Heart right ventricle (tissue), 16 donors: Measurements from ENCODE around the gene DBNDD2. TPM values are rescaled to one million over a fixed set of nuclear protein-coding genes. Genes with fewer than 3 reads are reported as not detected.
A peak's percentile ranks its signal among the peaks of the same experiment; 100 is the strongest.

Source experiments
- ATAC-seq, 8 donors: fragments of 200-7000 bp; cut with Tn5 transposase; one replicate each; pipeline ENCODE4 v1.9.1; 2020; ENCODE audit warnings: mild to moderate bottlenecking in 8 of 8, moderate library complexity in 8 of 8, moderate number of reproducible peaks in 1 of 8
- DNase-seq, 2 donors: peaks; one replicate each; pipeline ENCODE4 v3.0.0-alpha.2; 2020
- H3K27ac ChIP-seq, 10 donors: fragments of 200-600 bp; sonication (generic) in 2 of 10; one replicate each; pipeline versions ENCODE4 v1.5.0 to v1.8.0; 2020 to 2022; ENCODE audit warnings: mild to moderate bottlenecking in 3 of 10
- H3K27me3 ChIP-seq, 7 donors: fragments of 200-600 bp; one replicate each; pipeline ENCODE4 v1.8.0; 2021 to 2022; ENCODE audit warnings: mild to moderate bottlenecking in 2 of 7
- H3K36me3 ChIP-seq, 9 donors: fragments of 200-600 bp; sonication (generic) in 1 of 9; one replicate each; pipeline versions ENCODE4 v1.5.0 to v1.8.0; 2020 to 2022; ENCODE audit warnings: mild to moderate bottlenecking in 2 of 9
- H3K4me1 ChIP-seq, 9 donors: fragments of 200-600 bp; sonication (generic) in 1 of 9; one replicate each; pipeline versions ENCODE4 v1.5.0 to v1.8.0; 2020 to 2022; ENCODE audit warnings: mild to moderate bottlenecking in 4 of 9
- H3K4me3 ChIP-seq, 10 donors: fragments of 200-600 bp; sonication (generic) in 2 of 10; one replicate each; pipeline versions ENCODE4 v1.5.0 to v1.8.0; 2020 to 2022; ENCODE audit warnings: mild to moderate bottlenecking in 7 of 10, moderate library complexity in 2 of 10
- H3K9me3 ChIP-seq, 11 donors: fragments of 200-600 bp in 10 of 11; sonication (generic) in 2 of 11; one replicate each; pipeline versions ENCODE4 v1.5.0 to v1.8.0; 2013 to 2022; ENCODE audit warnings: mild to moderate bottlenecking in 2 of 11, control low read depth in 1 of 11, moderate library complexity in 1 of 11
- CTCF ChIP-seq, 9 donors: fragments of 200-600 bp; sonication (generic) in 2 of 9; IDR thresholded peaks; one replicate each; pipeline versions ENCODE4 v1.5.0 to v1.8.0; 2021 to 2022; ENCODE audit warnings: antibody characterized with exemption in 9 of 9, mild to moderate bottlenecking in 5 of 9, moderate library complexity in 1 of 9
- WGBS, 2 donors: extraction: QIAGEN DNeasy Blood & Tissue Kit; methylation state at CpG; one replicate each; pipeline ENCODE4 v1.1.7; 2013; ENCODE audit warnings: inconsistent platforms in 1 of 2; 5-methylcytosine and 5-hydroxymethylcytosine counted together
- intact Hi-C, 10 donors: fragments of 100-400 bp; cut with DNase I; formaldehyde crosslinking; loops; one replicate each; pipeline versions ENCODE4 v1.11.1 to v1.14.2; 2022
- microRNA-seq, 2 donors: library from miRNA; unstranded; fragments of <30 nt; microRNA quantifications; one replicate each; pipeline ENCODE4 v1.2.0, GENCODE V29; 2021
- polyA plus RNA-seq, 2 donors: library from polyadenylated mRNA; stranded (reverse); fragments of 200-250 nt; gene quantifications; one replicate each; pipeline ENCODE4 v1.2.3, GENCODE V29; 2013
- total RNA-seq, 10 donors: library from RNA; stranded (reverse); fragmentation: NEBNext Ultra II Directional in 3 of 10; extraction: Animal tissue kit (Norgen Biotek cat#: 25700) in 3 of 10; gene quantifications; one replicate each; pipeline versions ENCODE4 v1.2.1 to v1.2.4, GENCODE V29; 2021 to 2023
- donor health status: Arrhythmogenic right ventricular cardiomyopathy.
- donor health status: ischemic (EF 13 %, LVEDD 7.1; RV severe dilation, severe dysfunction).
- donor health status: healthy with polysubstance abuse.
- donor health status: DM: no; HTN: yes; CAD: no.
- donor health status: DM: no; HTN: no; CAD: no.
- donor health status: ischemic (EF 25% LVEDD 6.9; RV normal size, moderate dysfunction).
- donor health status: ischemic (EF 25% LVEDD 5.7; RV mildly dilated, moderate dysfunction).
- donor health status: healthy.
- donor health status: DM: yes; HTN: yes; CAD: no.
- donor health status: Ischemic cardiomyopathy.
- donor health status: ischemic (EF 35%, LVEDD 5.7; RV mildly dilated, moderate dysfunction).
- donor health status: nonischemic (EF 11% LVEDD 7.7; RV severe dilation, severe dysfunction).
- donor health status: DM: yes; HTN: yes; CAD: no.
- donor health status: PGD.
- donor health status: ischemic (EF 29% LVEDD 5.4; RV normal size, mild dysfunction).
- donor health status: nonischemic (EF 23%, LVEDD 6.1; RV moderate dilation, normal function).

DBNDD2 gene
- total and polyA plus RNA-seq, 12 donors: 284 to 676 (median 343) TPM

DNA sequence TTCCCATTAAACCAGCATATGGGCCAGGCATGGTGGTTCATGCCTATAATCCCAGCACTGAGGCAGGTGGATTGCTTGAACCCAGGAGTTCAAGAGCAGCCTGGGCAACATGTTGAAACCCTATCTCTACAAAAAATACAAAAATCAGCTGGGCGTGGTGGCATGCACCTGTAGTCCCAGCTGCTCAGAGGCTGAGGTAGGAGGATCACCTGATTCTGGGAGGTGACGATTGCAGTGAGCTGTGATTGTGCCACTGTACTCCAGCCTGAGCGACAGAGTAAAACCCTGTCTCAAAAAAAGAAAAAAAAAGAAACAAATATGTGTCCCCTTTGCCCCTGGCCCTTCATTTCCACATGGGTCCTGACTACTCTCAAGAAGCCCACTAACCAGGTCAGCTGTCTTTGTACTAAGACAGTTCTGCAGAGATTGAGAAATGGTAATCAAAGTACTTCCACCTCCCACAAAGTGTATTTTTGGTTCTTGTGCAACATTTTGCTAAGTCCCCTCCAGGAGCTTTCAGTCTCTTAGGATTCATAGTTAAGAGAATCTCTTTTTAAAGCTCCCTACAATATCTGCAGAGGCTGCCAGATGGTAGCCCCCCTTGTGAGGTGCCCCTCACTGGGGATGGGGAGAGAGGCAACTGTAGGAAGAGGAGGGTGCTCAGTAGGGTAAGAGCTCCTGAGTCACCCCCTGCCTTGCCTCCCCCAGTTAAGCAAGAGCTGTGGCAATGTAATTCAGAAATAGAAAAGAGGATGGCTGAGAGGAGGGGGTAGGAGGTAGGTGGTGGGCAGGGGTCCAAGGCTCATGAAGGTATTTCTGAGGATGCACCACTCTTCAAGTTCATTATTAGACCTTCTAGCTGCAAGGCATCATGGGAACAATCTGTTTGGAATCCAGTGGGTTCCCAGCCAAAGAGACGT is 44.9 kb downstream of the DBNDD2 start:
- intact Hi-C loops: loop anchor here in 4 of 10 donors (5.0 to 10.0 kb wide), 3 partner anchors 131 to 322 kb away; no protein-coding TSS in a partner anchor
- TF ChIP-seq CTCF (IDR thresholded peaks at IDR 0.05): no peak

GRCh38 chr20:45456632-45457031 is 48.5 kb downstream of the DBNDD2 start:
- Histone ChIP-seq H3K36me3 (no peaks in the 10 kb centered on the region), H3K27me3 (peaks cover 0 to 7% (median 0%) of the 10 kb centered on the region in 7 donors), H3K27ac (no peak overlapping the region), H3K4me1 (no peaks in the 10 kb centered on the region), H3K4me3 (no peak overlapping the region), H3K9me3 (no peaks in the 10 kb centered on the region)
- DNase-seq (no peak), ATAC-seq (no peak)
- 17 to 19% methylated on average over 6 of the region's 6 CpGs for WGBS, 2 donors
- intact Hi-C loops: loop anchor here in 3 of 10 donors (5.0 to 10.0 kb wide), 2 partner anchors 316 to 318 kb away; no protein-coding TSS in a partner anchor
- peak in 5 of 9 donors; percentile 15 to 37 (median 26) for TF ChIP-seq CTCF (IDR thresholded peaks at IDR 0.05)

More for the DNA sequence above, 44.9 kb downstream of the DBNDD2 start:
- H3K36me3 ChIP-seq: no peaks in the 10 kb centered on the region
- ATAC-seq: no peak
- WGBS, 2 donors: 70% methylated on average over 4 of the region's 4 CpGs
- no peaks in the 10 kb centered on the region for H3K4me1 ChIP-seq
- H3K27ac ChIP-seq: no peak overlapping the region
- no peak overlapping the region for H3K4me3 ChIP-seq
- H3K9me3 ChIP-seq: no peaks in the 10 kb centered on the region
- no peak for DNase-seq
- H3K27me3 ChIP-seq: no peaks in the 10 kb centered on the region

- ATAC-seq (no peak), DNase-seq (no peak)
- Histone ChIP-seq H3K4me3 (no peak overlapping the region), H3K27me3 (peaks cover 0 to 30% (median 19%) of the 10 kb centered on the region in 7 donors), H3K27ac (no peak overlapping the region), H3K4me1 (no peaks in the 10 kb centered on the region), H3K9me3 (no peaks in the 10 kb centered on the region), H3K36me3 (no peaks in the 10 kb centered on the region)
- TF ChIP-seq CTCF (IDR thresholded peaks at IDR 0.05): no peak
- WGBS, 2 donors: 59 to 65% methylated on average over 5 of the region's 5 CpGs
- intact Hi-C loops: loop anchor here in 4 of 10 donors (5.0 to 10.0 kb wide), 2 partner anchors 313 to 315 kb away; no protein-coding TSS in a partner anchor
Measured at GRCh38 chr20:45459606-45460005, 51.5 kb downstream of the DBNDD2 start.

Small RNA genes lying within 50 kb of the gene (microRNA-seq; reads per million reads assigned to microRNA genes)
- 0 to 0.51 reads per million in 2 donors for gene MIR6812

Other genes with a start within 250 kb of the DBNDD2 start
- gene PI3, start 233.4 kb upstream of the DBNDD2 start, total RNA-seq: 1 to 10 TPM in 1 of 10 donors, under 1 TPM in 1, not detected in 8; 0.57 to 1.9 TPM
- gene PI3, start 233.4 kb upstream of the DBNDD2 start, polyA plus RNA-seq: under 1 TPM in 1 of 2 donors, not detected in 1; 0.67 TPM
- gene SEMG1, start 201.3 kb upstream of the DBNDD2 start, total RNA-seq: not detected
- not detected for gene SEMG1, start 201.3 kb upstream of the DBNDD2 start, polyA plus RNA-seq
- gene SEMG2, start 186.9 kb upstream of the DBNDD2 start, total RNA-seq: not detected
- gene SEMG2, start 186.9 kb upstream of the DBNDD2 start, polyA plus RNA-seq: not detected
- gene SLPI, start 153.7 kb upstream of the DBNDD2 start, total RNA-seq: 1 to 10 TPM in 4 of 10 donors, under 1 TPM in 2, not detected in 4; 0.43 to 5.1 (median 1.2) TPM
- gene SLPI, start 153.7 kb upstream of the DBNDD2 start, polyA plus RNA-seq: 1 to 10 TPM; 2.6 to 2.9 TPM
- gene RBPJL, start 101.4 kb upstream of the DBNDD2 start, total RNA-seq: not detected
- under 1 TPM in 1 of 2 donors, not detected in 1; 0.06 TPM for gene RBPJL, start 101.4 kb upstream of the DBNDD2 start, polyA plus RNA-seq
- gene MATN4, start 100.0 kb upstream of the DBNDD2 start, total RNA-seq: under 1 TPM in 2 of 10 donors, not detected in 8; 0.24 to 0.28 TPM
- gene MATN4, start 100.0 kb upstream of the DBNDD2 start, polyA plus RNA-seq: under 1 TPM in 1 of 2 donors, not detected in 1; 0.06 TPM
- 100 to 1,000 TPM in 5 of 10 donors, 10 to 100 TPM in 5; 66.9 to 161 (median 102) TPM for gene SDC4, start 59.9 kb upstream of the DBNDD2 start, total RNA-seq
- 10 to 100 TPM; 48.4 to 64.5 TPM for gene SDC4, start 59.9 kb upstream of the DBNDD2 start, polyA plus RNA-seq
- 10 to 100 TPM; 13.9 to 27.9 (median 18.2) TPM for gene SYS1, start 45.1 kb upstream of the DBNDD2 start, total RNA-seq
- gene SYS1, start 45.1 kb upstream of the DBNDD2 start, polyA plus RNA-seq: 10 to 100 TPM; 11.7 to 34.5 TPM
- 1 to 10 TPM in 8 of 10 donors, under 1 TPM in 2; 0.59 to 2.4 (median 1.3) TPM for gene TP53TG5, start 30.0 kb upstream of the DBNDD2 start, total RNA-seq
- gene TP53TG5, start 30.0 kb upstream of the DBNDD2 start, polyA plus RNA-seq: 1 to 10 TPM in 1 of 2 donors, under 1 TPM in 1; 0.43 to 1.1 TPM
- 100 to 1,000 TPM; 130 to 221 (median 144) TPM for gene PIGT, start 7.9 kb downstream of the DBNDD2 start, total RNA-seq
- 100 to 1,000 TPM in 1 of 2 donors, 10 to 100 TPM in 1; 72.9 to 155 TPM for gene PIGT, start 7.9 kb downstream of the DBNDD2 start, polyA plus RNA-seq
- gene WFDC2, start 61.5 kb downstream of the DBNDD2 start, total RNA-seq: 1 to 10 TPM in 1 of 10 donors, under 1 TPM in 3, not detected in 6; 0.44 to 1.6 (median 0.53) TPM
- under 1 TPM; 0.55 to 0.66 TPM for gene WFDC2, start 61.5 kb downstream of the DBNDD2 start, polyA plus RNA-seq
- not detected for gene SPINT3, start 107.3 kb downstream of the DBNDD2 start, total RNA-seq
- not detected for gene SPINT3, start 107.3 kb downstream of the DBNDD2 start, polyA plus RNA-seq
- not detected for gene WFDC6, start 131.2 kb downstream of the DBNDD2 start, total RNA-seq
- not detected for gene WFDC6, start 131.2 kb downstream of the DBNDD2 start, polyA plus RNA-seq
- gene EPPIN, start 139.1 kb downstream of the DBNDD2 start, total RNA-seq: not detected
- gene EPPIN, start 139.1 kb downstream of the DBNDD2 start, polyA plus RNA-seq: not detected
- not detected for gene WFDC8, start 171.0 kb downstream of the DBNDD2 start, total RNA-seq
- gene WFDC8, start 171.0 kb downstream of the DBNDD2 start, polyA plus RNA-seq: not detected
- not detected for gene WFDC10A, start 221.4 kb downstream of the DBNDD2 start, total RNA-seq
- gene WFDC10A, start 221.4 kb downstream of the DBNDD2 start, polyA plus RNA-seq: not detected
- not detected for gene WFDC9, start 223.0 kb downstream of the DBNDD2 start, total RNA-seq
- gene WFDC9, start 223.0 kb downstream of the DBNDD2 start, polyA plus RNA-seq: not detected